Mesenchymal stem cell (in vitro differentiated cells and primary cell): ENCODE results near the gene INTS3.

Experiments used
- DNase-seq: peaks from one replicate; pipeline ENCODE4 v3.0.0-alpha.2; 2013
- H2AFZ ChIP-seq: one replicate; pipeline ENCODE4 v1.6.1; 2013; ENCODE audit warnings: low read depth, mild to moderate bottlenecking, control low read depth, inconsistent platforms, low read length, moderate library complexity
- H2AK5ac ChIP-seq: 2 replicates; pipeline ENCODE4 v1.6.1; 2013; ENCODE audit warnings: low read length, moderate library complexity, mild to moderate bottlenecking, inconsistent platforms; ENCODE audit not compliant: severe bottlenecking
- H2BK120ac ChIP-seq: one replicate; pipeline ENCODE4 v1.6.1; 2013; ENCODE audit warnings: low read depth, mild to moderate bottlenecking, inconsistent platforms, low read length, moderate library complexity
- H2BK12ac ChIP-seq, 2 experiments: one replicate each; pipeline ENCODE4 v1.6.1; 2013; ENCODE audit warnings: inconsistent platforms in 2 of 2, low read length in 2 of 2, mild to moderate bottlenecking in 2 of 2, moderate library complexity in 2 of 2, control low read depth in 1 of 2
- H2BK15ac ChIP-seq: one replicate; pipeline ENCODE4 v1.6.1; 2013; ENCODE audit warnings: mild to moderate bottlenecking, low read depth, inconsistent platforms; ENCODE audit not compliant: poor library complexity, severe bottlenecking
- H2BK5ac ChIP-seq: 2 replicates; pipeline ENCODE4 v1.6.1; 2013; ENCODE audit warnings: low read depth, mild to moderate bottlenecking, low read length, control low read depth, inconsistent platforms; ENCODE audit not compliant: poor library complexity, severe bottlenecking
- H3K14ac ChIP-seq, 2 experiments: one replicate each; pipeline ENCODE4 v1.6.1; 2013; ENCODE audit warnings: inconsistent platforms in 2 of 2, low read length in 2 of 2, control low read depth in 1 of 2, mild to moderate bottlenecking in 1 of 2, moderate library complexity in 1 of 2
- H3K18ac ChIP-seq, 2 experiments: one replicate each; pipeline ENCODE4 v1.6.1; 2013; ENCODE audit warnings: inconsistent platforms in 2 of 2, low read length in 2 of 2, control low read depth in 1 of 2, low read depth in 1 of 2, mild to moderate bottlenecking in 1 of 2
- H3K23ac ChIP-seq, 2 experiments: one replicate each; pipeline ENCODE4 v1.6.1; 2013; ENCODE audit warnings: inconsistent platforms in 2 of 2, low read length in 2 of 2, mild to moderate bottlenecking in 2 of 2, moderate library complexity in 2 of 2, control low read depth in 1 of 2
- H3K27ac ChIP-seq: 2 replicates; pipeline ENCODE4 v1.5.1; 2013; ENCODE audit warnings: mild to moderate bottlenecking, moderate library complexity, low read length, control low read depth, inconsistent platforms; ENCODE audit not compliant: poor library complexity, severe bottlenecking
- H3K27me3 ChIP-seq, 2 experiments: 2 replicates each; pipeline versions ENCODE4 v1.6.1 to v1.7.0; 2013; ENCODE audit warnings: low read length in 2 of 2, mild to moderate bottlenecking in 2 of 2, moderate library complexity in 2 of 2, control low read depth in 1 of 2, inconsistent platforms in 1 of 2; ENCODE audit not compliant: control insufficient read depth in 1 of 2, insufficient read depth in 1 of 2
- H3K36me3 ChIP-seq, 2 experiments: 2 replicates each; pipeline versions ENCODE4 v1.6.1 to v1.7.0; 2013; ENCODE audit warnings: low read length in 2 of 2, control low read depth in 1 of 2, inconsistent platforms in 1 of 2, low read depth in 1 of 2, mild to moderate bottlenecking in 1 of 2; ENCODE audit not compliant: insufficient read depth in 2 of 2, control insufficient read depth in 1 of 2
- H3K4ac ChIP-seq, 2 experiments: one replicate each; pipeline ENCODE4 v1.6.1; 2013; ENCODE audit warnings: inconsistent platforms in 2 of 2, low read length in 2 of 2, mild to moderate bottlenecking in 2 of 2, moderate library complexity in 2 of 2, control low read depth in 1 of 2, low read depth in 1 of 2
- H3K4me1 ChIP-seq: 2 replicates; pipeline ENCODE4 v1.6.1; 2013; ENCODE audit warnings: low read depth, low read length, control low read depth; ENCODE audit not compliant: control insufficient read depth, insufficient read depth
- H3K4me2 ChIP-seq: 2 replicates; pipeline ENCODE4 v1.6.1; 2013; ENCODE audit warnings: low read length, mild to moderate bottlenecking, inconsistent platforms; ENCODE audit not compliant: poor library complexity, severe bottlenecking
- H3K4me3 ChIP-seq, 2 experiments: 2 replicates each; pipeline versions ENCODE4 v1.5.1 to v1.7.0; 2013; ENCODE audit warnings: low read length in 2 of 2, mild to moderate bottlenecking in 2 of 2, control low read depth in 1 of 2, low read depth in 1 of 2; ENCODE audit not compliant: insufficient read depth in 1 of 2
- H3K79me1 ChIP-seq: replicated peaks from 2 replicates; pipeline ENCODE4 v1.6.1; 2013; ENCODE audit warnings: mild to moderate bottlenecking, control low read depth, low read length, inconsistent platforms; ENCODE audit not compliant: poor library complexity, severe bottlenecking
- H3K9ac ChIP-seq: 2 replicates; pipeline ENCODE4 v1.7.0; 2013; ENCODE audit warnings: mild to moderate bottlenecking, low read length, moderate library complexity
- H3K9me3 ChIP-seq: 2 replicates; pipeline ENCODE4 v1.7.0; 2013; ENCODE audit warnings: mild to moderate bottlenecking, low read length; ENCODE audit not compliant: control insufficient read depth
- H4K8ac ChIP-seq: one replicate; pipeline ENCODE4 v1.6.1; 2013; ENCODE audit warnings: inconsistent platforms, mild to moderate bottlenecking, low read length, moderate library complexity
- H4K91ac ChIP-seq: one replicate; pipeline ENCODE4 v1.6.1; 2013; ENCODE audit warnings: mild to moderate bottlenecking, low read length, inconsistent platforms
- WGBS: methylation state at CpG from one replicate; pipeline ENCODE4 v1.1.7; 2013; ENCODE audit warnings: mixed read lengths; 5-methylcytosine and 5-hydroxymethylcytosine counted together

Gene INTS3

GRCh38 chr1:153768316-153769181 lies 40.7 kb downstream of the INTS3 start:
- no peak overlapping the region for H2AFZ ChIP-seq

GRCh38 chr1:153769221-153769620 lies 41.4 kb downstream of the INTS3 start:
- Histone ChIP-seq H3K9me3 (no peaks in the 10 kb centered on the region), H3K14ac (no peak overlapping the region), H4K91ac (no peak overlapping the region), H3K9ac (no peak overlapping the region), H3K36me3 (peaks cover 72 to 88% of the 10 kb centered on the region in 2 experiments), H2AFZ (no peak overlapping the region), H3K23ac (no peak overlapping the region), H3K18ac (no peak overlapping the region), H3K79me1 (no peaks in the 10 kb centered on the region), H3K4me2 (no peak overlapping the region), H2BK120ac (no peak overlapping the region), H4K8ac (no peak overlapping the region), H3K4me1 (no peaks in the 10 kb centered on the region), H3K27ac (no peak overlapping the region), H2BK12ac (no peak overlapping the region), H2AK5ac (no peak overlapping the region), H3K4ac (no peak overlapping the region), H2BK5ac (no peak overlapping the region), H2BK15ac (no peak overlapping the region), H3K27me3 (no peaks in the 10 kb centered on the region), H3K4me3 (no peak overlapping the region)
- 85% methylated on average over 3 of the region's 3 CpGs for WGBS
- no peak for DNase-seq

More at GRCh38 chr1:153768316-153769181, 40.7 kb downstream of the INTS3 start:
- H4K8ac ChIP-seq, result no peak overlapping the region
- no peak overlapping the region for H3K18ac ChIP-seq
- no peak for DNase-seq
- no peaks in the 10 kb centered on the region for H3K9me3 ChIP-seq
- no peak overlapping the region for H3K4me3 ChIP-seq
- H4K91ac ChIP-seq, result no peak overlapping the region
- no peak overlapping the region for H3K27ac ChIP-seq
- no peak overlapping the region for H2BK5ac ChIP-seq
- no peak overlapping the region for H2BK15ac ChIP-seq
- no peak overlapping the region for H2BK120ac ChIP-seq
- no peak overlapping the region for H3K4ac ChIP-seq
- WGBS, result 97% methylated on average over 4 of the region's 4 CpGs
- H3K79me1 ChIP-seq, result no peaks in the 10 kb centered on the region
- no peak overlapping the region for H2AK5ac ChIP-seq
- no peak overlapping the region for H3K14ac ChIP-seq
- H3K23ac ChIP-seq, result no peak overlapping the region
- no peak overlapping the region for H3K4me2 ChIP-seq
- H3K4me1 ChIP-seq, result no peaks in the 10 kb centered on the region
- H3K36me3 ChIP-seq, result peaks cover 77 to 93% of the 10 kb centered on the region in 2 experiments
- no peaks in the 10 kb centered on the region for H3K27me3 ChIP-seq
- H2BK12ac ChIP-seq, result no peak overlapping the region
- no peak overlapping the region for H3K9ac ChIP-seq

GRCh38 chr1:153770797-153771196 lies 42.9 kb downstream of the INTS3 start:
- Histone ChIP-seq H2AK5ac (no peak overlapping the region), H2BK12ac (no peak overlapping the region), H3K18ac (peak overlapping the region; percentile 26 to 61), H3K4me2 (no peak overlapping the region), H3K4me1 (peaks cover 10% of the 10 kb centered on the region), H3K4me3 (no peak overlapping the region), H3K23ac (no peak overlapping the region), H3K9ac (peak overlapping the region; percentile 26), H3K36me3 (peaks cover 61 to 74% of the 10 kb centered on the region in 2 experiments), H2BK120ac (peak overlapping the region; percentile 4), H3K9me3 (no peaks in the 10 kb centered on the region), H2BK15ac (no peak overlapping the region), H4K91ac (no peak overlapping the region), H3K14ac (no peak overlapping the region), H3K27me3 (no peaks in the 10 kb centered on the region), H4K8ac (no peak overlapping the region), H3K27ac (no peak overlapping the region), H3K4ac (no peak overlapping the region), H2BK5ac (no peak overlapping the region), H3K79me1 (no peaks in the 10 kb centered on the region), H2AFZ (no peak overlapping the region)
- DNase-seq, result no peak
- 22% methylated on average over 3 of the region's 11 CpGs for WGBS

GRCh38 chr1:153771261-153771660 lies 43.4 kb downstream of the INTS3 start:
- Histone ChIP-seq H3K4me3 (no peak overlapping the region), H2BK12ac (no peak overlapping the region), H3K4me2 (no peak overlapping the region), H3K23ac (no peak overlapping the region), H4K91ac (peak overlapping the region; percentile 87), H3K9ac (no peak overlapping the region), H2BK120ac (no peak overlapping the region), H3K36me3 (peaks cover 61 to 70% of the 10 kb centered on the region in 2 experiments), H4K8ac (peak overlapping the region; percentile 27), H3K9me3 (no peaks in the 10 kb centered on the region), H3K4me1 (peaks cover 14% of the 10 kb centered on the region), H3K27ac (no peak overlapping the region), H3K14ac (no peak overlapping the region), H2BK15ac (no peak overlapping the region), H3K27me3 (no peaks in the 10 kb centered on the region), H2AK5ac (no peak overlapping the region), H3K4ac (no peak overlapping the region), H3K18ac (peak overlapping the region; percentile 26 to 61), H2AFZ (no peak overlapping the region), H3K79me1 (peaks cover under 1% of the 10 kb centered on the region), H2BK5ac (no peak overlapping the region)
- DNase-seq, result no peak
- no CpG with 5 or more reads among the region's 2 CpGs for WGBS
